Stimulated activated CD8-positive, alpha-beta memory T cell treated with anti-CD3 and anti-CD28 coated beads, Interleukin-4, amount 100 ng/mL, for 4 hours (primary cell): ENCODE measurements around the gene ITM2B.
A peak's percentile ranks its signal among the peaks of the same experiment; 100 is the strongest.
"Not testable (repeated sequence)": the region's sequence is repeated elsewhere in the genome, so short reads cannot be mapped to it uniquely, and the experiment has no call there.

Source experiments
- DNase-seq, 2 donors: peaks; one replicate each; pipeline ENCODE4 v3.0.0-alpha.2; 2020; ENCODE audit warnings: low read depth in 2 of 2, low spot score in 1 of 2

Gene ITM2B

DNA sequence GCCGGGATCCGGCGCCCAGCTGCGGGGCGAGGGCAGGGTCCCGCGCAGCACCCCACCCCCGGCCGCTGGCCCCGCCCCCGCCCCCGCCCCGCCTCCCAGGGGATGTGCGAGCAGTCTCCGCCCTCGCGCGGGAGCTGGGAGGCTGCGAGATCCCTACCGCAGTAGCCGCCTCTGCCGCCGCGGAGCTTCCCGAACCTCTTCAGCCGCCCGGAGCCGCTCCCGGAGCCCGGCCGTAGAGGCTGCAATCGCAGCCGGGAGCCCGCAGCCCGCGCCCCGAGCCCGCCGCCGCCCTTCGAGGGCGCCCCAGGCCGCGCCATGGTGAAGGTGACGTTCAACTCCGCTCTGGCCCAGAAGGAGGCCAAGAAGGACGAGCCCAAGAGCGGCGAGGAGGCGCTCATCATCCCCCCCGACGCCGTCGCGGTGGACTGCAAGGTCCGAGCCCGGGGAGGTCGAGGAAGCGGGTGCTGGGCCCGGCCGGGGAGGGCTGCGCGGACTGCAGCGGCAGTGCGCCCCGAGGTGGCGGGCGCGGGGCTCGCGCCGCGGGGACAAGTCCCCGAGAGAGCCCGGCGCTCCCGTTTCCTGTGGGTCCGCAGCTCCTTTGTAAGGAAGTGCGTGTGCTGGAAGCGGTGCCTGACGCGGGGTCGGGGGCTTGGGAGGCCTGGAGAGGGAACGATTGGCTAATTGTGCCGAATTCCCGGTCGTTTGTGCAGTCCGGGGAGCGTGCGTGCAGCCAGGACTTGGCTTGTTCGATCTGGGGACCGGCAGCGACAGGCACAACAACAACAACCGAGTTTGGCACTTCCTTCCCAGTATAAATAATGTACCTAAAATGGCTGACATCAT is at the start of gene ITM2B:
TSS of gene ITM2B (plus strand) at position 161 of the 843 bp plus-strand sequence. CDS start at position 316, 155 bp downstream.
- peak in 1 of 2 donors; percentile 27 for DNase-seq

DNA sequence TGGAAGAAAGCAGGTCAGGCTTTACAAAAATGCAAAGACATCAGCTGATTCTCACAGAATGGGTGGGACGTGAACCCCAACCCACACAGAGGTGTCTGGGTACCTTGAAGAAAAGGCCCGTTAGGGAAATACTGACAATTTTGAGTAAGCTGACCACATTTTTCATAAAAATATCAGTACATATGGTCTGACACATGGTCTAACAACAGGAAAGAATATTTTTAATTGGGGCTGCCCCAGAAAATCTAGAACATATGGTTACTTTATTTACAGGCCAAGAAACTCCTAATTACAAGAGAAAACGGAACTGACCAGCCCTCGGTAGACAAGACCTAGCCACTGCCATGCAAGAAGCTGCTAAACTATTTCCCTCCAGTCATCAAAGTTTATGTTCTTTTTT is 48.7 kb upstream of the ITM2B start:
- DNase-seq: no peak

DNA sequence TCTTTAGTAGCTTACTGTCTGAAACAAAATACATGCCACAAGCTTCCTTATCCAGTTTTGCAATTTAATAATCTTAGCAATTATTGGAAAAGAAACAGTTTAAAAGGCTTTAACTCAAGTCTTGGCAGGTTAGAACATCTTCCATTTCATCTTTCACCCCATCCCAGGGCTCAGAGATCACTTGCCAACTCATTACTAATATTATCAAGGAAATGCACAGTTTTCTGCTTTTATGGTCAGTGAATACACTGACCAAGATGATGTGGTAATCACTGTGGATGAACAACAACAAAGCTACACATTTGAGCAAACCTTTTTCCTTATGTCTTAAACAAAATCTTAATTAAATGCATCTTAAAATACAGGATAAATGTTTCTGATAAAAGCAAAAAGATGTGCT is 48.0 kb upstream of the ITM2B start:
- no peak for DNase-seq

DNA sequence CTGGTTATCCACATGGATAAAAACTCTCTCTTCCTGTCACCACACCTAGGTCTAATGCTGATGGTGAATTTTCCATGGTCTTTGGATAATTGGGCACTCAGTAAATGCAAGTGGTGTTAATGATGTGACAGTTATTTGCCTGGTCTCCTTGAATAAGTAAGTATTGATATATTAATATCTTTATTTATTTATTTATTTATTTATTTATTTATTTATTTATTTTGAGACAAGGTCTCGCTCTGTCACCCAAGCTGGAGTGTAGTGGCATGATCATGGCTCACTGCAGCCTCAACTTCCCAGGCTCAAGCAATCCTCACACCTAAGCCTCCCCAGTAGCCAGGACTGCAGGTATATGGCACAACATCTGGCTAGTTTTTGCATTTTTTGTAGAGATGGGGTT is 46.3 kb upstream of the ITM2B start:
- no peak for DNase-seq

DNA sequence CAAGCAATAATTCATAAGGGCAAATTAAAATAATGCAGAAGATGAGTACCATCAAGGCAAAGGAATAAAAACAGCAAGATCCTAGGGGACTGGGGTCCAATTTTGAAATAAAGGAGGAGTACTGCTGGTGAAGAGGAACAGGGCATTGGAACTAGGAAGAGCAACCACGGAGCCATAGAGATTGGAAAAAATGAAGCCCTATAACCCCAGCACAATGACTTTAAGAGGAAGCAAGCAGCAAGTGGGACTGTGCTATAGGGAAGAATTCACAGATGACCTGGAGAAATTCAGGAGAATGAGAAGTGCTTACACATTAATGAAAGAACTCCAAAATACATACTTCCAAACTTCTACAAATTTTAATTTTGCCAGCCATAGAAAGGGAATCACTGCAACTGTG is 44.9 kb upstream of the ITM2B start:
- DNase-seq: no peak

DNA sequence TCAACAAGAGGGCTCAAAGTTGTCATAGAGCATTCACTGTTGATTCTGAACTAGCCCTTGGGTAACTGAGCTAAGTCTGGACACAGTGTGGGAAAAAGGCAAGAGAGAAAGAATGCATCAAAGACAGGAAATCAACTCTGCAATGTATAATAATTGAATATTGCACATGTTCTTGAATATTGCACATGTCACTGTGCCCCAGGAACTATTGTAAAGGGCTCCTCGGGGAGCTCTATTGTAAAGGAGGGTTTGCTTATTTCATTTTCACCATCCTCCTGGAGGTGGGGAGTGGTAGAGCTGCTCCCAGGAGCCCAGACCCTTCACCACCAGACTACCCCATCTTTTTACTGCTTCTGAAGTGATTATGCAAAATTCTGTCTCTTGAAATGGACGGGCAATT is 44.4 kb upstream of the ITM2B start:
- no peak for DNase-seq

DNA sequence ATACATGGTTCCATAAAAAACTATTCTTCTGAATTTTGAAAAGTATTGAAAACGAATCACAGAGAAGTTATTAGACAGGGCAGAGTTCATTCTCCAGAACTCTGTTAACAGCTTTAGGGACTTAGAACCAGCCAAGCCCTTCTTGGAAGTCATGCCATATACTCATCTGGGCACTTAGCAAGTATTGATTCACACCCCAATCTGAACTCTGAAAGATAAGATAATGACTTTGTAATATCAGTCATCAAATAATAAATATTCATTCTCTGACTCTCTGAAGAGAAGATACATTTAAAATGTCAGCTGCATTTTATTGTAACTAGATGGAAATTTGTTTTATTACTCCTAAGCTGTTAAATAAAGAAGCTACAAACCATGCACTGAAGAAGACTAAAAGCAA is 43.8 kb upstream of the ITM2B start:
- DNase-seq: no peak

DNA sequence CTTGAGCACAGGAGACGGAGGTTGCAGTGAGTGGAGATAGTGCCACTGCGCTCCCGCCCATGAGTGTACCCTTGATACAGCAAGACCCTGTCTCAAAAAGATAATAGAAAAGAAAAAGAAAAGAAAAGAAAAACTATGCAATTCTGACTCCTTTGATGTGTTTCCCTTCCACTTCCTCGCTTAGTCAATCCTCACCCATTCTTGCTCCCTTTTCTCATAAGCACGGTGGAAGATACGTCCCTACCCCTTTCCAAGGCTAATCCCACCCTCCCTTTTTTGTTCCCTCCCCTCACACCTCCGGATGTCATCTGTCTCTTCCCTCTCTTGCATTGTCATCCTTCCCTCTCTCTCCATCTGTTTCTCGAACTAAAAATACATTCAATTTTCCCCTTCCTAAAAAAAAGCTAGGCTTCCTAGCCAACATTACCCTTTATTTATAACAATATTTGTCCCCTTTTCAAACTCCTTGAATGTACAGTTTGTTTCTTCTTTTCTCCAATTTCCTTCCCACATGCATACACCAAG is 40.5 kb upstream of the ITM2B start:
- DNase-seq: no peak

DNA sequence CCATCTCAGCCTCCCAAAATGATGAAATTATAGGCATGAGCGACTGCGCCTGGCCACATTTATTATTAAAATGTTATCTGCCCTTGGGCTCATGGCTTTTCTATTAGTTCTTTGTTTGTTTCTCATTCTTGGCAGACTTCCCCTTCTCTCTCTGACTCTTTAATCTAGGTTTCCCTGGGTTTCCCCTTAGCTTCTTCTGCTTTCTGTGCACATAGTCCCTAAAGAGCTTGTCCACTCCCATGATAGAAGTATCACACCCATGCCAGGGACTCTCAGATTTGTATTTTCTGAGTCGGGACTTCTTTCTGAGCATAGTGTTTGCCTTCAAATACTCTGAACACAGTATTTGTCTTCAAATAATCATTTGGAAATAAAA is 38.6 kb upstream of the ITM2B start:
- no peak for DNase-seq

DNA sequence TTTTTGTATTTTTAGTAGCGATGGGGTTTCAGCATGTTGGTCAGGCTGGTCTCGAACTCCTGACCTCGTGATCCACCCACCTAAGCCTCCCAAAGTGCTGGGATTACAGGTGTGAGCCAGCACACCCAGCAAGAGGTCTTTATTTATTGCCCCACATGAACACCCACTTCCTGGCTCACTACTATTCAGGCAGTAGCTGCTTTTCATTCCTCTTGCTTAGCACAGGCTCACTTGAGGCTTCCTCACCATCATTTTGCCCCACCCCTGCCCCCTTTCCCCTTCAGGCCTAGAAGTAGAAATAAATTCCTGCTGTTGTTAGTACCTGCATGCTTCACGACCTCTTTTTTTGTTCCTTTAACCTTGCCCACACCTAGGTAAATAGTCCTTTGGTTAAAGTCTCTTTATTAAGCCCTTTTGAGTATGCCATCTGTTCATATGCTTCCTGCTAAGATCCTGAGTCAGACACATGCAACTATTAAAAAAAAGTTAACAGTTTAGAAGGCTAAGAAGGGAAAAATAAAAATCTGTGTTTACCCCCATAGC is 33.5 kb upstream of the ITM2B start:
- DNase-seq: no peak

DNA sequence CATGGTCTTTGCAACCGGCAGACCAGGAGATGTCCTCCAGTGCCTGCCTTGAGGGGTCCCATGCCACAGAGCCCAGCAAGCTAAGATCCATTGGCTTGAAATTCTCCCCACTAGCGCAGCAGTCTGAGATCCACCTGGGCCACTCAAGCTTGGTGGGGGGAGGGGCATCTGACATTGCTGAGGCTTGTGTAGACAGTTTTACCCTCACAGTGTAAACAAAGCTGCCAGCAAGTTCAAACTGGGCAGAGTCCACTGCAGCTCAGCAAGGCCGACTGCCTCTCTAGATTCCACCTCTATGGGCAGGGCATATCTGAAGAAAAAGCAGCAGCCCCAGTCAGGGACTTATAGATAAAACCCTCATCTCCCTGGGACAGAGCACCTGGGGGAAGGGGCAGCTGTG is 32.0 kb upstream of the ITM2B start:
- DNase-seq: no peak

DNA sequence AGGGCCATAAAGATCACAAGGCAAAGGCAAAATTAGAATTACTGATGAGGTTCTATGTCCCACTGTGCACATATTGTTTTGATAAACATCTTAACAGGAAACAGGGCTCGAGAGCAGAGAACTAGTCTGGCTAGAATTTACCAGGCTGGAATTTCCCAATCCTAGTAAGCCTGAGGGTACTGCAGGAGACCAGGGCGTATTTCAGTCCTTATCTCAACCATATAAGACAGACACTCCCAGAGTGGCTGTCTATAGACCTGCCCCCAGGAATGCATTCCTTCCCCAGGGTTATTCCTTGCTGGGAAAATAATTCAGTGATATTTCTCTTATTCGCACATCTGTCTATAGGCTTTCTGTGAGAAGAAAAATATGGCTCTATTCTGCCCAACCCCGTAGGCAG is 25.8 kb upstream of the ITM2B start:
- not testable (repeated sequence) for DNase-seq

DNA sequence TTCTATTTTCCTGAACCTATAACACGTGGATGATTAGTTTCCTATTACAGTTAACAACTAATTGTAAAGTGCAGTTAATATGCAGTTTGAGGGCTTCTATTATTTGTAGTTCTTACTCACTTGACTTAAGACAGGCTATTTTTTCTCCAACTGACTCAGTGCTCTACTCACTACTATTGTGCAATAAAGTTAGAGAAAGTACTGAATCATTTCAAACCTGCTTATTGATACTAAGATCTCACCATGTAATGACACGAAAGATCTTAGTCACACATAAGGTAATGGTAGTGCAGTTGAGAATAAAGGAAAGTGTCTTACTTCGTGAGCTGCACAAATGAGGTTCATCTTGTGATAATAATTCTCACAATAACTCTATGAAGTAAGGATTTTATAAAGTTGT is 22.8 kb upstream of the ITM2B start:
- no peak for DNase-seq

DNA sequence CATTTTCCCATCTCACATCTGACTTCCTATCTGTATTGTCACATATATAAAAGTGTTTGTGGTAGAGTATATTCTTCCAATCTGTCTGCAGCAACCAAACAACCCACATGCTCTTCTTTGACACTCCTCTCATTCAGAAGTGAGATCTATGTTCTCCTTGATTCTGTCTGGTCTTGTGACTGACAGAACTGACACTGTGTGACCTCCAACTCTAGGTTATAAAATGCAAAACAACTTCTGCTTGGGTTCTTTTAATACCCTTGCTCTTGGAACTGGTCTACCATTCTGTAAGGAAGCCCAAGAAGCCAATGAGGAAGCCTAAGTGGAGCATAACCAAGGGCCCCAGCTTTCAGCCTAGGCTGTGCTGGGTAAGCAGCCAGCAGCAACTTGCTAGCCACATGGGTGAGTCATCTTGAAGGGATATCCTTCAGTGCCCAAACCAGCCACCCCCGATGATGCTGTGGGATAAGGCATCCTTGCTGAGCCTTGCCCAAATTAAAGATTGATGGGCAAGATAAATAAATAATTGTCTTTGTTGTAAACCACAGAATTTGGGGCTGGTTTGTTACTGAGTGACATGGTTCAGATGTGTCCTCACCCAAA is 18.4 kb upstream of the ITM2B start:
- no peak for DNase-seq

DNA sequence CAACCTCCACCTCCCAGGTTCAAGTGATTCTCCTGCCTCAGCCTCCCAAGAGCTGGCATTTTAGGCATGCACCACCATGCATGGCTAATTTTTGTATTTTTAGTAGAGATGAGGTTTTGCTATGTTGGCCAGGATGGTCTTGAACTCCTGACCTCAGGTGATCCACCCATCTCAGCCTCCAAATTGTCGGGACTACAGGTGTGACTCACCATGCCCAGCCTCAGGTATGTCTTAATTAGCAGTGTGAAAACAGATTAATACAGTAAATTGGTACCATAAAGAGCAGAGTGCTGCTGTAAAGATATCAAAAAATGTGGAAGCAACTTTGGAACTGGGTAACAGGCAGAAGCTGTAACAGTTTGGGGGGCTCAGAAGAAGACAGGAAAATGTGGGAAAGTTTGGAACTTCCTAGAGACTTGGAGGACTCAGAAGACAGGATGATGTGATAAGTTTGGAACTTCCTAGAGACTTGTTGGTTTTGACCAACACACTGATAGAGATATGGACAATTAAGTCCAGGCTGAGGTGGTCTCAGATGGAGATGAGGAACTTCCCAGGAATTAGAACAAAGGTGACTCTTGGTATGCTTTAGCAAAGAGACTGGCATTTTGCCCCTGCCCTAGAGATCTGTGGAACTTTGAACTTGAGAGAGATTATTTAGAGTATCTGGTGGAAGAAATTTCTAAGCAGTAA is 17.3 kb upstream of the ITM2B start:
- DNase-seq: not testable (repeated sequence)

DNA sequence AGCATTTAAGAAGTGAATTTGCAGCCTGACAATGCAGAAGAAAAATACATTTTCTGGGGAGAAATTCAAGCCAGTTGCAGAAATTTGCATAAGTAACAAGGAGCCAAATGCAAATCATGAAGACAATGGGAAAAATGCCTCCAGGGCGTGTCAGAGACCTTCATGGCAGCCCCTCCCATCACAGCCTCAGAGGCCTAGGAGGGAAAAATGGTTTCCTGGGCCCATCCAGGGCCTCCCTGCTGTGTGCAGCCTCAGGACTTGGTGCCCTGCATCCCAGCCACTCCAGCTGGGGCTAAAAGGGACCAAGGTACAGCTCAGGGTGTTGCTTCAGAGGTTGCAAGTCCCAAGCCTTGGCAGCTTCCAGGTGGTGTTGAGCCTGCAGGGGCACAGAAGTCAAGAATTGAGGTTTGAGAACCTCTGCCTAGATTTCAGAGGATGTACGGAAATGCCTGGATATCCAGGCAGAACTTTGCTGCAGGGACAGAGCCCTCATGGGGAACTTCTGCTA is 16.7 kb upstream of the ITM2B start:
- DNase-seq: no peak

DNA sequence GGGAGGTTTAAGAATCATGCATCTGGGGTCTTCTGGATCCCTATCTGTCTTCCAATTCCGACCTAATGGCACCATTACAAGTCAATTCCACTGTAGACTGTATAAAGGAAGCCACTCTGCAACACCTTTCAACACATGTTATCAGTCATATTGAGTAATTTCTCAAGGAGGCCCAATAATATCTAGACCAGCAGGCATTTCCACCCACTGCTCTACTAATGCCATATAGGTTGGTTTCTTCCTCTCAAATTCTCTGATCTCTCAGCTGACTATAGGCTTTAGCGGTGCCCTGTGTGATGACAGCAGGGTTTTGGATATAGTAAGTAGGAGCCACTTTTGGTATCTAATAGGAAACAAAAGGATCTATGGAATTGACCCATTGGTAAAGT is 12.4 kb upstream of the ITM2B start:
- no peak for DNase-seq

DNA sequence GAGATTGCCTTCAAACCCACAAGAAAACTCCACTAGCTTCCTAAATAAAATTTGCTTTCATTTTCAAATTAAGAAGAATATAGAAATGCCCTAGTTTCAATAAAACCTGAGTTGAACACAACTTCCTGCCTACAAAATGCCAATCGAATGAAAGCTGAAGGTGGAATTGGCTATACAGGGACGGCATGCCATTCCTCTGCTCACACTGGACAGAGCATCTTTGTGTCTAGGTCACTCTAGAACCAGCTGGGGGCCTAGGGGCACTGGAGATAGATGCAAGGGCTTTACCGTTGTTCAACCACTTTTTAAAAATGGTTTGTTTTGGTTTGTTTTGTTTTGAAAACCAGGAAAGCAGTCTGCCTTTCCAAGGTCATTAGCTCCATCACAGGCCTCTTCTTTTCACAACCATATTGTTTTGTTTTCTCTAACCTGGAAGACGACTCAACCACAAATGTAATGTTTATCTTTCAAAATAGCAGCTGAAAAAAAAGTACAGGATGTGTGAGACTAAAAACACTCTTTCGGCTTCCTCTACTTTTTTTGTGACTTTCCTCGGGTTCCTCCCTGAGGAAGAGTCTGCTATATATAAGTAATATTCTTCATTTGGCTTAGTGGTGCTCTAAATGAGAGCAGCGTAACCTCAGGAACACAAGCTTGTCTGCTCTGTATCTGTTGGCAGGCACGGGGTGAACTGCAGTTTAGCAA is 11.9 kb upstream of the ITM2B start:
- DNase-seq: no peak

DNA sequence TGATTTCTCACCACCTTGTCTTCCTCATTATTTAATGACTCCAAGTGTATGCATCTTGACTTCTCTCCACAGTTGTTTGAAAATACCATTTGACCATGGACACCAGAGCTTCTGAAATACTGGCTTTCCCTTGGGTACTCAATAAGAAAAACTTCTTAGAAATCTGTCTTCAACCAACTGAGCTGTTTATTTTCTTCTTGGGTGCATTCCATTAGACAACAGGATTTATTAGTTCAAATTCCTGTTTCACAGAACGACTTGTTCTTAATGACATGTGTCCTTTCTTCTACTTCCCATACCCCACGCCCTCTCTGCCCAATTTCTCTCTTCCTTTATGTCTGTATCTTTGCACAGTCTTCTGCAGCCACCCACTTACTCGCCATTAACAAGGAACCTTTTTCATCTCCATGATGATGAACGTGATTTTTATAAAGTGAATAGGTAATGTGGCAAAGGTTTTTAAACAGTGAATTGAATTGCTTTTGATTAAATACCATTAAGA is 11.3 kb upstream of the ITM2B start:
- no peak for DNase-seq

DNA sequence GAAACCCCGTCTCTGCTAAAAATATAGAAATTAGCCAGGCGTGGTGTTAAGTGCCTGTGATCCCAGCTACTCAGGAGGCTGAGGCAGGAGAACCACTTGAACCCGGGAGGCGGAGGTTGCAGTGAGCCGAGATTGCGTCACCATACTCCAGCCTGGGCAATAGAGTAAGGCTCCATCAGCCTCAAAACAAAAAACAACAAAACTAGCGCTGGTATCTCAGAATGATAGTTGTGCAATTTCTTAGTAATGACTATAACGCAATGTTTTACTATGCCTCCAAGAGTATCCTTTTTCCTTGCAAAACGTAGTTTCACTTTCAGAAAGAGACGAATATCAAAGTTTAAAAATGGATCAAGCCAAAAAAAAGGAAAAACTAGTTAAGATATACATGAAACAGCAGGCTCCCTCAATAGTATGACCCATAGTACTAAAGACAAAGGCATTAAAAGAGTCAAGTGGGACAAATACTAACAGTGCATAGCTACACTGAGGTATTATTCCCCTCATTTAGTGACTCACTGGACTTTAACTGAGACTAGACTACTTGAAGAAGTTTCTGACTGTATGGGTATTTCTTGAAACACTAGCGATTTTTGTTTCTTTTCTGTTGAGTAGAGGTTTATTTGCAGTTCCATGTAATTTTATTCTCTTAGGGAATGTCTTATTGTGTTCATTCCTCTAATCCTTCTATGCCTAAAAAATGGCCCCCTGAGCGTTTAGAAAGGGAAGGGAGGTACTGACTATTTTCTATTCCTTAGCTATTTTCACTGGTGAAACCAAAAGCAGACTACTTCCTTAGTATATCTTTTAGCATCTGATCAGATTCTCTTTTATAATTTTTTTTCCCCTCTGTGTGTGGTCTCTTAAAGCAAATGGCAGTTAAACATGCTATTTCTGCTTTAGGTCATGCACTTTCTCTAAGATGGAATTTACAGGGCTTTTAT is 10.4 kb upstream of the ITM2B start:
- DNase-seq: no peak
